Activated naive CD8-positive, alpha-beta T cell treated with anti-CD3 and anti-CD28 coated beads, Interleukin-2, amount 50 U/mL, for 16 hours (primary cell): ENCODE measurements around the gene GMPR.
"Not testable (repeated sequence)": the region's sequence is repeated elsewhere in the genome, so short reads cannot be mapped to it uniquely, and the experiment has no call there.

ENCODE experiments used
- DNase-seq: peaks from one replicate; pipeline ENCODE4 v3.0.0-alpha.2; 2020; ENCODE audit warnings: low read depth, low spot score

Gene GMPR

DNA sequence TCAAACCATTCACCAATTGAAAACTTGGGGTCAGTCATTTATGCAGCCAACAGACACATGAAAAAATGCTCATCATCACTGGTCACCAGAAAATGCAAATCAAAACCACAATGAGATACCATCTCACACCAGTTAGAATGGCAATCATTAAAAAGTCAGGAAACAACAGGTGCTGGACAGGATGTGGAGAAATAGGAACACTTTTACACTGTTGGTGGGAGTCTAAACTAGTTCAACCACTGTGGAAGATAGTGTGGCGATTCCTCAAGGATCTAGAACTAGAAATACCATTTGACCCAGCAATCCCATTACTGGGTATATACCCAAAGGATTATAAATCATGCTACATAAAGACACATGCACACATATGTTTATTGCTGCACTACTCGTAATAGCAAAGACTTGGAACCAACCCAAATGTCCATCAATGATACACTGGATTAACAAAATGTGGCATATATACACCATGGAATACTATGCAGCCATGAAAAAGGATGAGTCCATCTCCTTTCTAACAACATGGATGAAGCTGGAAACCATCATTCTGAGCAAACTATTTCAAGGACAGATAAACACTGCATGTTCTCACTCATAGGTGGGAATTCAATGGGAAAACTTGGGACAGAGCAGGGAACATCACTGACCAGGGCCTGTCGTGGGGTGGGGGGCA, 13.2 kb upstream of the GMPR start:
- not testable (repeated sequence) for DNase-seq

DNA sequence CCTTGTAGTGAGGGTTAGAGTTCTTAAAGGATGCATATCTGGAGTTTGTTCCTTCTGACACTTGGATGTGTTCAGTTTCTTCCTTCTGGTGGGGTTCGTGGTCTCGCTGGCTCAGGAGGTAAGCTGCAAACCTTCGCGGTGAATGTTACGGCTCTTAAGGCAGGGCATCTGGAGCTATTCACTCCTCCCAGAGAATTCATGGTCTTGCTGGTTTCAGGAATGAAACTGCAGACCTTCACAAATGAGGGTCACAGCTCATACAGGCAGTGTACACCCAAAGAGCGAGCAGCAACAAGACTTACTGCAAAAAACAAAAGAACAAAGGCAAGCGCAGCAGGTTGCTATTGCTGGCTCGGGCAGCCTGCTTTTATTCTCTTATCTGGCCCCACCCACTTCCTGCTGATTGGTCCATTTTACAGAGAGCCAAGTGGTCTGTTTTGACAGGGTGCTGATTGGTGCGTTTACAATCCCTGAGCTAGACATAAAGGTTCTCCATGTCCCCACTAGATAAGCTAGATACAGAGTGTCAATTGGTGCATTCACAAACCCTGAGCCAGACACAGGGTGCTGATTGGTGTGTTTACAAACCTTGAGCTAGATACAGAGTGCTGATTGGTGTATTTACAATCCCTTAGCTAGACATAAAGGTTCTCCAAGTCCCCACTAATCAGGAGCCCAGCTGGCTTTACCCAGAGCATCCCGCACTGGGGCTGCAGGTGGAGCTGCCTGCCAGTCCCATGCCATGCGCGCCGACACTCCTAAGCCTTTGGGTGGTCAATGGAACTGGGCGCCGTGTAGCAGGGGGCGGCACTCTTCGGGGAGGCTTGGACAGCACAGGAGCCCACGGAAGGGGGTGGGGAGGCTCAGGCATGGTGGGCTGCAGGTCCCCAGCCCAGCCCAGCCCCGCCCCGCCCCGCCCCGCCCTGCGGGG, 12.0 kb upstream of the GMPR start:
- not testable (repeated sequence) for DNase-seq

DNA sequence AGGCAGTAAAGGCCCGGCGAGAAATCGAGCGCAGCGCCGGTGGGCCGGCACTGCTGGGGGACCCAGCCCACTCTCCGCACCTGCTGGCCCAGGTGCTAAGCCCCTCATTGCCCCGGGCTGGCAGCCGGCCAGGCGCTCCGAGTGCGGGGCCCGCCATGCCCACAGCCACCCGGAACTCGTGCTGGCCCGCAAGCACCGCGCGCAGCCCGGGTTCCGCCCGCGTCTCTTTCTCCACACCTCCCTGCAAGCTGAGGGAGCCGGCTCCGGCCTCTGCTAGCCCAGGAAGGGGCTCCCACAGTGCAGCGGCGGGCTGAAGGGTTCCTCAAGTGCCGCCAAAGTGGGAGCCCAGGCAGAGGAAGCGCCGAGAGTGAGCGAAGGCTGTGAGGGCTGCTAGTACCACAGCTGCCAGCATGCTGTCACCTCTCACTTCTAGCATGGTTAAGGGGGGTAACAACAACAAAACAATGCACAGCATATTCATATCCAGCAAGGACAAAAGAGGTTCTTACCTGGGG, 11.3 kb upstream of the GMPR start:
- DNase-seq, result no peak

DNA sequence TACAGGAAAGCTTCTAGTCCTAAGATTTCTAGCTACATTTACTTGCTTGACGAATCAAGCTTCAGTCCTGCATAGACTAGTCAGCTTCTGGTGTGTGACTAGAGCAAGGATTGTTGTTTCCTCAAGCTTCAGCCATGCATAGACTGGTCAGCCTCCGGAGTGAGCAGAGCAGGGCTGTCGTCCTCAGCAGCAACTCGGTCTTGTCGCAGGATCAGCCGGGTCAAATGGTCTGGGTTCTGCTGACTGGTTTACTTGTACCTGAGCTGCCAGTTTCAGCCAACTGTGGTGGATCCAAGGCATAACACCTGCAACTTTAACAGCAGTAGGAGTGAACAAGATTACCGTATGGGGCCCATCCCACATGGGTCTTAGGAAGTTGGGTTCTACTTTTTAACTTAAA, 10.8 kb upstream of the GMPR start:
- DNase-seq, result no peak

DNA sequence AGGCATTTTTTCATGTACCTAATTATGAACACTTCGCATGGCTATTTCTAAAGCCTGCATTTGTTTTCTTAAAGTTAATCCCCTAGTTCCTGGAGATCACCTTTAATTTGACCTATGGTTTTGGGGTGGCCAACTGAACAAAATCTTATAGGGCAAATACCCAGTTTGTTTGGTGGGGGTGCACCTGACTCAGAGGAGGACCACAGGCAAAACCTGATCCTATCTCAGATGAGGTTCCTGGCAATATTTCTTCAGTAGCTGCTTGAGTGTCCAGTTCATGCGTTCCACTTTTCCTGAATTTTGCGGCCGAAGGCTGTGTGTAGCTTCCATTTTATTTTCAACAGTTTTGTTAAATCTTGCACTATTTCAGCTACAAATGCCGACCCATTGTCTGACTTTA, 10.3 kb upstream of the GMPR start:
- DNase-seq, result no peak

DNA sequence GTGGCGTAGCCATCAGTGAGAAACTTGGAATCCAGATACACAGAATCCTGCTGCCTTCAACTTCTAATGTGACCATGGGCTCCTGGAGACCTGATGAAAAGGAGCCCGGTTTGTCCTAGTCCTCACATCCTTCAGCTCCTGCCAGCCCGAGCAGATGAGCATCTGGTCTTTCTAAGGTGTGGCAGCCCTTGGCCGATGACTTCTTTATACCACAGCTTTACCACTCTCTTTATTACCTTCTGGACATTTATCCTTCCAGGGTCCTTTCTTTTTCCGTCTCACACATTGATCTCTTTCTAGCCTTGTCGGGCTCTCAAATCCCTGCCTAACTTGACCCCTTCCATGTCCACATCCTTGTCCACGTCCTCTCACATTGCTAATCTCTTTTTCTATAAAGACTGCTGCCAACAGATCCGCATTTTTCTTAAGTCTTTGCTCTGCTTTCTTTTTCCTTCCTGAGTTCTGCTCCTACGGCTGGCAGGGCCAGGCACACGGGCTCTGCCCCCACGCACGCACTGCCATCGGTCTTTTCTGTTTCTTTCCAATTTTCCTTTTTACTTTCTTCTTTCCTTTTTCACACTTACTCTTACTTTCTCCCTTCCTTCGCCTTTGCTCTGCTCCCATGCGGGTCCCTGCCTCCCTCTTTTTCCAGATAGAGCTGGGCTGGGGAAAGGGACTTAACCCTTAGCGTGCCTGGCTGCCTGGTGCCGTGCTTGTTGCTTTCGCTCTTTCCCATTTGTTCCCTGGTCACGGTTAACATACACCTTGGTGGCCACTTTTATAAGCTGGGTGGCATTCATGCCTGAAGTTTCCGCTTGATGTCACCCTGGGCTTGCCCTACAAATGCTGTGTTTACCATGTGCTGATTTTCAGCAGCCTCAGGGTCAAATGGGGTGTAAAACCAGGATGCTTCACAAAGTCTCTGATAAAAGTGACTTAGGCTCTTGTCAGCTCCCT, 9.4 kb upstream of the GMPR start:
- no peak for DNase-seq

DNA sequence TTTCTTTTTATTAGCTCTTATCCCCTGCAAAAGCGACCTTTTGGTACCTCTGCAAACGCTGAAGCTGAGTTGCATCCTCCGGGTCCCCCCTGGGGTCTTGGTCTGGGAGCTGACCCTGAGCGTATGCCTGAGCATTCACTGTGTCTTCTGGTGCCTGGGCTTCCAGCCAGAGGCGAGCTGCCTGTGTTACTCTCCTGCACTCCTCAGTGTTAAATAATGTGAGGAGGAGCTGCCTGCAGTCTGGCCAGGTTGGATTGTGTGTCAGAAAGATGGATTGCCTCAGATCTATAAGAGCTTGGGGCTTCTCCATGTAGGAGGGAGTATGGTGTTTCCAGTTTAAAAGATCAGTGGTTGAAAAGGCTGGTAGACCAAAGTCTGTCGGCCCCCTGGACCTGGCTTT, 8.7 kb upstream of the GMPR start:
- DNase-seq, result no peak

DNA sequence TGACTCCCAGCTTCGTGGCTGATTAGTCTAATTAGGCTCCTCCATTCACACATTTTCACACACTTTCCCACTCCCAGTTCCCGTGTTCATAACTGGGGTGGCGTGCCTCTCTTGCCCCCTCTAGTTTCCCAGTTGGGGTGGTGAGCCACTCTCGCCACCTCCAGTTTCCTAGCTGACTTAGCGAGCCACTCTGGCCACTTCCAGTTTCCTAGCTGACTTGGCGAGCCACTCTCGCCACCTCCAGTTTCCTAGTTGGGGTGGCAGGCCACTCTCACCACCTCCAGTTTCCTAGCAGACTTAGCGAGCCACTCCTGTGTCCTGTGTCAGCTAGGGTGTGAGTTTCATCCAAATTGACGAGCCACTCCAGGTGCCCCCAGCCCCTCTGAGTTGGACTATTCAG, 7.4 kb upstream of the GMPR start:
- no peak for DNase-seq

DNA sequence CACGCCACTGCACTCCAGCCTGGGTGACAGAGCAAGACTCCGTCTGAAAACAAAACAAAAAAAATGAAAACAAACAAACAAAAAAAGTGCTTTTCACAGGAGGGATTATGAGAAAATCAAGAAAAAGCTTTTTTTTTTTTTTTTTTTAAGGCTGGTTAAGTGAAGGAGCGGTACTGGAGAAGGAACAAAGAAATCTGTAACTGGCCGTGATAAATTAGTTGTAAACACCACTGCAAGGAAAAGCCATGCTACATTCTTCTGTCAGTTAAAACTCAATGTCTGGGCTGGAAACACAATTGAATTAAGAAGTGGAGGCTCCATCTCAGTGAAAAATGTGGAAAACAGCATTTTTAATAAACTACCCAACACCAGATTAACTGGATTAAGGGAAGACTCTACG, 6.3 kb upstream of the GMPR start:
- no peak for DNase-seq

DNA sequence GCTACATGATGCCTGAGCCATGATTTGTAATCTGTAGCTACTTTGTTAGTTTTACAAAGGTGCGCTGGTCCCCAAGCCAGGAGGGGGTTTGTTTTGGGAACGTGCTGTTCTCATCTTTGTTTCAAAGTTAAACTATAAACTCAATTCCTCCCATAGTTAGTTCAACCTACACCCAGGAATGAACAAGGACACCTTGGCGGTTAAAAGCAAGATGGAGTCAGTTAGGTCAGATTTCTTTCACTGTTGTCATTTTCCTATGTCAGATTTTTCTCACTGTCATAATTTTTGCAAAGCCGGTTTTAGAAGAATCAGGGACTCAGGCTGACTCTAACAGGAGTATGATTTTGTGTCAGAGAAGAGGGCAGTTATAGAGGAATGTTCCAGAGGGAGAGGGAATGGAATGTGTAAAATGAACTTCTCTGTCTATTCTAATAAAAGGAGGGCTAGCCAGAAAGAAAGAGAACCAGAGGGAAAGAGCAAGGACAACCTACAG, 2.3 kb upstream of the GMPR start:
- no peak for DNase-seq

DNA sequence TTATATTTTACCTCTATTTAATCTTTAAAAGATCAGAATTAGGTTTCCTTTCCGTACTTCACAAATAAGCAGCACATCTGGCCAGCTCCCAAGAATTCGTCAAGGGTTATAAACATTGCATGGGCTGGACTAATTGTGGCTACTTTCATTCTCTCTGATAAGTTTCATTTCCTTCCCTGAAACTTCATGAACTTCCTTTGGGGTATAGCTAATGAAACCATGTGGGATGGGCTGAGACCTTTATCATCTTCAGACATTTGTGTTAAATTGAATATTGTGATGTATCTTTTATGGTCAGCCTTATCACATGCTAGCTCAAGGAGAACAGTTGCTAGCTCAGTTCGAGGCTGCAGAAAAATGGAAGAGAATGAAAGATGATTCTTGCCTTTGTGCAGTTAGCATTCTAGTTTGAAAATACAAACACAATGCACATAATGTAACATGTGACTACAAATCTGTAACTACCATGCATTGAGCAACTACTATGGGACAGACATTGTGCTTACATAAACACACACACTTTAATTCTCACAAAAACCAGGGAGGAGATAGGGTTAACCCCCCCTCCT, 1.7 kb upstream of the GMPR start:
- DNase-seq, result no peak

DNA sequence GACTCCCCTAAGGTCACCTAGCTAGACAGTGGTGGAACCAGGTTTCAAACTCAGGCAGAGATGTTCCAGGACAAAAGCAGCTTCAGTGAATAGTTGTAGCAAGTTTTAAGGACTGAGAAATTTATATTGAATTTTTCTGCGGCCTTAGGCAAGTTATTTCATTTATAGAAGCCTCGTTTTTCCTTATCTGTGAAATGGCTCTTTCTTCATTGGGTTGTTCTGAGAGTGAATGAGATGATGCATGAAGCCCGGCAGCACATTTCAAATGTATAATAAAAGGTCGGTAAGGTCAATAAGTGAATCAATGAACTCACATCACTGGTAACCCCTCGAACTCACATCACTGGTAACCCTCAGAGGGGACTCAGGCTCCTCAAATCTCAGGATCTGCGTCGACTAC, 1.1 kb upstream of the GMPR start:
- DNase-seq, result no peak

DNA sequence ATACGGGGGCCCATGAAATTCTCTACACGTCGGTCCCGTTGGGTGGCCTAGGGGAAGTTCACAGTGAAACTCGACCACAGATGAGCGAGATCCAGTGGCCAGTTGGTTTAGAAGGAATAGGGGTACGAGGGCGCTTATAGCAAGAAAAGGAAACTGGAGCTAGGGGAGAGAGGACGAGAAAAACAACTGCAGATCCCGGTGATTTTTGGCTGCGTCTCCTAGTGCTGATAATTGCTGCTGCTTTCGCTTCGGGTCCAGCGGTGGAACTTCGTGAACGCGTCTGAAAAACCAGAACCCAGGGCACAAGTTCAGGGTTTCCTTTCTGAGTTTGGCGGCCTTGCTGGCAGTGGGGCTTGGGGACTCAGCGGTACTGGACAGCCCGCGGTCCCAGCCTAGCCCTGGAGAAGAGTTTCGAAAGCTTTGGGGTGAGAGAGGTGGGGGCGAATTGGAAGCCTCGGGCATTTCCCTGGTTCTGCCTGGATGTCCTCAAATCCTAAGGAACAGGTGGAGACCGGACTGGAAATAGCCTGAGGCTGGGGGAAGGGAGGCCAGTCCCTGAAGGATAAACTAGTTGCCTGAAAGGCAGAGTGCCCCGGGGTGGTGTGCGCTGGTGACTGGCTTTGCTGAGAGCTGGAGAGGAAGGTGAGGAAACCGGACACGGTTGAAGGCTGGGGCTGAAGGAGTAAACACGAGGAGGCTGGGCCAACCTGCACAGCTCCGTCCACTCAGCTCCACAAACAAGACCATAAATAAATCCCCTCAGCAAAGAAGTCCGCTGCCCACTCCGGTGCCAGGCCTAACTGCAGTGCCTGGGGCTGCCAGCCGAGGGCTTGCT, 793 bp downstream of the GMPR start:
- DNase-seq, result no peak

DNA sequence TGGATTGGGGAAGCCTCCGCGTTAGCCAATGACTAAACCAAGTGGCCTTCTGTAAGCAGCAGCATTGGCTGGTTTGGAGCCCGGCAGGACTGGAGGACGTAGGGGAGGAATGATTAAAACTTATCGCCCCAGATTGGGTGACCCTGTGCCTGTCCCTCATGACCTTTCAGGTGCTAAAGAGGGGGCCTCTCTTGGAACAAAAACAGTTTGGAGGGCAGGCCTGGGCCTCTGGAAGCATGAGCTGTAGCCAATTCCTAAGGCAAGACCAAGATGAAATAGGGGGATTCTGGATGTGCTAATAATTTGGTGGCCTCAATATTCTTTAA, 1.4 kb downstream of the GMPR start:
- DNase-seq, result no peak

DNA sequence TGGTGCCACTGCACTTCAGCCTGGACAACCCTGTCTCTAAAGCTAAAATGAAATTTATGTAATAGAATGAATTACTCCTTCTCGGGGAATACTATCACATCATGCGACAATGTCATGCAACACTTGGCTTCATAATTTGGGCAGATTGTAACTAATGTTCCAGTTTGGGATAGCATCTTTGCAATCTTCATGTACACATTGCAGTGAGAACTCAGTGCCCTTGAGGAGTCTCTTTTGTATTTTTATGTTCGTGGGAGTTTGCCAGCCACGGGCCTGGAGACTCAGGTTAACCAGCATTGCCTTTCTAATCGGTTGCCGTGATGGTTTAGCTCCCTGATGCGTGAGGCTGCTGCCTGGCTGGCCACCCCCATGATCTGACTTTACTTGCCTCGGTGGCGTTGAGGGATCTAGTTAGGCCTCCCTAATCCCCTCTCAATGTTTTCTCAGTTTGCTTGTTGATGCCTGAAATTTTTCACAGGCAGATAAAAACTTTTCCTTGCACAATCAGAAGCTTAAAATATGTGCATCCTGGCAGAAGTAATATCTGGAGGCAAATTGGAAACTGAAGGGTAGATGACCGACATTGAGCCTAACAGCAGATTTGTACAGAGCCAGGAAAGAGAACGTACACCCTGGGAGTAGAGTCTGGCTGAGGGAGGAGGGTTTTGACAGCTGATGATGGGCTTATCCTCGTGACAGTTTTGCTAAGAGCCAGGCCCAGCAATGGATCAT, 2.4 kb downstream of the GMPR start:
- DNase-seq, result no peak

DNA sequence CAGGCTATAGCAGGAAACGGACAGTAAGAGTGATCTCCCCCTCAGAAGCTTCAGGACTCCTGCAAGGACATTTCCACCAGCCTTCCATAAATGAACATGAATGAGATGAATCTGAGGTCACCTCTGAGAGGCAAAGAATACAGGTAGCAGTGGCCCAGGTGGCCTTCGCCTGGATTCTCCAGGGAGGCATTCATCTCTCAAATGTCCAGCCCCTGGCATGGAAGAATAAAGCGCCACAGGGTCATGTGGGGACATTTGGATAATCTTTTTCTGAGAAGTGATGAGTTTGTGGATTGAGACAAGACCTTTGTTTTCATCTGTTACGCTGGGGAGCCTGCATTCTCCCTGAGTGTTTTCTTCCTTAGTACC, 2.9 kb downstream of the GMPR start:
- DNase-seq, result no peak

DNA sequence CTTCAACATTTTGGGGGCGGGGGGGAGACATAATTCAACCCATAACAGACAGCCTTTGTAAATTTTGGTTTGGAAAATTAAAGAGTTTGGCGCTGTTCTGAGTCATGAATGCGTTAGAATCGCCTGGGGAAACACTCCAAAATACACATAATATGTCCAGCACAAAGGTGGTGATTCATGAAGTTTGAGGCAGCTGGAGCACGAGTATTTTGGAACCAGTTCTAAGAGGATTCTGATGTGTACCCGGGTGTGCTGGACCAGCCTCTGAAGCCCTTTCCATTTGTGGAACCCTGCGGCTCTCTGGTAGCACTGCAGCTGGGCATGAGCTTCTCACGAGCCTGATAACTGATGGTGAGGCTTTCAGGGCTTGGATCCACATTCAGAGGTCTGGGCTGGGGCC, 4.7 kb downstream of the GMPR start:
- DNase-seq, result no peak

DNA sequence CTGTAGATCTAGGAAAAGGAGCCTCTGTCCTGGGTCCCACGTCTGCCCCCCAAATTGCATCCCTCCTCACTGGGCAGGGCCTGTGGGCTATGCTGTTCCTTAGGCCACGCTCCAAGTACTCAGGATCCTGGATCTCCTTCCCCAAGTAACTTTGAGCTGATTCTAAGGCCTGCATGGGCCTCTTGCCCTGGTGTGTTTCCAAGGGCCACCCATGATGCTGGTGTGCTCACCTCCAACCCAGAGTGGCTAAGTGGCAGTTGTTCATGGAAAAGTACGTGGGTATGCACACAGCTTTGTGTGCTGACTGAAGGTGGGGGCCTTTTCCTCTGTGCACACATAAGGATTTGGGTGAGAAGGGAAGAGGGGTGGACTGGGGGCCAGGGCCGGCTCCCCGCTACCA, 5.3 kb downstream of the GMPR start:
- DNase-seq, result no peak

DNA sequence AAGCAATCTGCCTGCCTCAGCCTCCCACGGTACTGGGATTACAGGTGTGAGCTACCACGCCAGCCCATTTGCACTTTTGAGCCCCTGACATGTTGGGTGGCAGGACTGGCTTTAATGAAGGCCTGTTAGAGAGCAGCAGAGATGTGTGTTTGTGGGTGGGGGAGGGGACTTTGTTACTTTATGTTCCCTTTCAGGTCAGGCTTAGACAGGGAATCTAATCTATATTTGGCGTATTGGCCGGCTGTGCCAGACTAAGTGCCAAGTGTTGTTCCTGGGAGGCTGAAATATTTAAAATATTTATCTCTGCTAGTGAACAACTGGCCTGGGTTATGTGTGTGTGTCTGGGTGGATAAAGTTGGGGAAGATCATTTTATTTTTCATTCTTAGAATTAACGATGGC, 6.1 kb downstream of the GMPR start:
- DNase-seq, result no peak

DNA sequence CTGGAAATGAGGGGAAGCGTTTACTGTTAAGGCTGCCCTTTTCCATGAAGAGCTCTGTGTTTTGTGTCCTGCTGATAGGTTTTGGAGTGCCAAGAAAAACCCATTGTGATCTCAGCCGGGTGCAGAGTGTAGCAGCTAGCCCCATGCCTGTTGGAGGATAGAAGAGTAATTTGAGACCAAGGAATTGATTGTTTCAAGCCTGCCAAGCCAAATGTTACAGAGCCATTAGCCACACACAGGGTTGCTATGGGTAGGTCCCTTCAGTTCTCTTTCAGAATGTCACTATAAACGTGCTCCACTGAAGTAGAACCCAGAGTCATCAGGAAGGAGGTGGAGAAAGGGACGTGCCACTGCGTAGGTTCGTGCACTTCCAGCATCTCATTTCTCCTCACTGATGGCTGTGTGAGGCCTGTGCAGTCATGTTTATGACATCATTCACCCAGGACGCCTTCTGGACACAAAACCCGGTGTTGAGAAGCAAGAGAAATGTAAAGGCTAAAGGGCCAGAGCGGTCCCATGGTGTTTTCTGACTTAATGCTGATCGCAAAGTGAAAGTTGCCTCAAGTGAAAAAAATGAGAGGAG, 6.6 kb downstream of the GMPR start:
- DNase-seq, result no peak
